Astrocyte (in vitro differentiated cells and primary cell): ENCODE measurements around the gene LAMP1.

ENCODE experiments used
- EZH2 ChIP-seq: IDR thresholded peaks from 2 replicates; pipeline ENCODE4 v1.6.1; 2012; ENCODE audit warnings: mild to moderate bottlenecking, low read length, inconsistent platforms; ENCODE audit not compliant: insufficient read depth
- TF ChIP-seq, protein P1 (sequence below): IDR thresholded peaks from 2 replicates; pipeline ENCODE4 v1.5.1; 2011; ENCODE audit warnings: low read depth, mild to moderate bottlenecking, inconsistent platforms, low read length, moderate library complexity; ENCODE audit not compliant: insufficient read depth

GRCh38 chr13:113252516-113253095, 44.4 kb upstream of the LAMP1 start:
- TF ChIP-seq, protein P1, sequence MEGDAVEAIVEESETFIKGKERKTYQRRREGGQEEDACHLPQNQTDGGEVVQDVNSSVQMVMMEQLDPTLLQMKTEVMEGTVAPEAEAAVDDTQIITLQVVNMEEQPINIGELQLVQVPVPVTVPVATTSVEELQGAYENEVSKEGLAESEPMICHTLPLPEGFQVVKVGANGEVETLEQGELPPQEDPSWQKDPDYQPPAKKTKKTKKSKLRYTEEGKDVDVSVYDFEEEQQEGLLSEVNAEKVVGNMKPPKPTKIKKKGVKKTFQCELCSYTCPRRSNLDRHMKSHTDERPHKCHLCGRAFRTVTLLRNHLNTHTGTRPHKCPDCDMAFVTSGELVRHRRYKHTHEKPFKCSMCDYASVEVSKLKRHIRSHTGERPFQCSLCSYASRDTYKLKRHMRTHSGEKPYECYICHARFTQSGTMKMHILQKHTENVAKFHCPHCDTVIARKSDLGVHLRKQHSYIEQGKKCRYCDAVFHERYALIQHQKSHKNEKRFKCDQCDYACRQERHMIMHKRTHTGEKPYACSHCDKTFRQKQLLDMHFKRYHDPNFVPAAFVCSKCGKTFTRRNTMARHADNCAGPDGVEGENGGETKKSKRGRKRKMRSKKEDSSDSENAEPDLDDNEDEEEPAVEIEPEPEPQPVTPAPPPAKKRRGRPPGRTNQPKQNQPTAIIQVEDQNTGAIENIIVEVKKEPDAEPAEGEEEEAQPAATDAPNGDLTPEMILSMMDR, result no peak
- TF ChIP-seq EZH2, result no peak
